A673 (cell line): ENCODE results near the gene DNAJB6. TPM values are rescaled to one million over a fixed set of nuclear protein-coding genes. Genes with fewer than 3 reads are reported as not detected.

Source experiments
- BruUV-seq: library from RNA; stranded (reverse); fragments of 400-500 nt; replicated peaks from 2 replicates; lab custom pipeline; 2021; lab: Mats Ljungman, UMichigan
- CTCF ChIA-PET: fragments of 300-600 bp; sonication (Branson Sonifier 250); formaldehyde crosslinking; loops from one replicate; lab custom pipeline; 2022; ENCODE audit warnings: antibody characterized with exemption; lab: Charles Lee
- POLR2A ChIA-PET: fragments of 300-600 bp; sonication (Branson Sonifier 250); formaldehyde crosslinking; loops from one replicate; lab custom pipeline; 2022; ENCODE audit warnings: antibody characterized with exemption; ENCODE audit not compliant: low non-redundant PET; lab: Charles Lee
- DNase-seq: peaks from one replicate; pipeline ENCODE4 v3.0.0-alpha.2; 2015; ENCODE audit warnings: low spot score
- H3K27ac ChIP-seq: fragments of 200-600 bp; sonication (generic); 2 replicates; pipeline ENCODE4 v1.5.1; 2016; ENCODE audit warnings: mixed run types, low read depth, mild to moderate bottlenecking, mixed read lengths, antibody characterized with exemption, low read length; ENCODE audit not compliant: poor library complexity, severe bottlenecking
- H3K27me3 ChIP-seq: fragments of 200-600 bp; sonication (generic); replicated peaks from 2 replicates; pipeline ENCODE4 v1.6.1; 2017; ENCODE audit warnings: mixed run types, low read depth, mild to moderate bottlenecking, mixed read lengths, antibody characterized with exemption, low read length; ENCODE audit not compliant: insufficient read depth, poor library complexity
- H3K36me3 ChIP-seq: fragments of 200-600 bp; sonication (generic); 2 replicates; pipeline ENCODE4 v1.6.1; 2016; ENCODE audit warnings: mixed run types, mild to moderate bottlenecking, mixed read lengths, antibody characterized with exemption, low read length; ENCODE audit not compliant: insufficient read depth, poor library complexity, severe bottlenecking
- H3K4me1 ChIP-seq: fragments of 200-600 bp; sonication (generic); 2 replicates; pipeline ENCODE4 v1.6.1; 2017; ENCODE audit warnings: mixed run types, mild to moderate bottlenecking, mixed read lengths, antibody characterized with exemption, low read length; ENCODE audit not compliant: insufficient read depth, poor library complexity, severe bottlenecking
- H3K4me3 ChIP-seq: fragments of 200-600 bp; sonication (generic); 2 replicates; pipeline ENCODE4 v1.5.1; 2016; ENCODE audit warnings: low read depth, mixed run types, mild to moderate bottlenecking, mixed read lengths, low read length; ENCODE audit not compliant: poor library complexity, severe bottlenecking
- H3K9me3 ChIP-seq: fragments of 200-600 bp; sonication (generic); 2 replicates; pipeline ENCODE4 v1.6.1; 2016; ENCODE audit warnings: mixed run types, low read depth, mild to moderate bottlenecking, mixed read lengths, antibody characterized with exemption, low read length; ENCODE audit not compliant: poor library complexity, severe bottlenecking
- EZH2 ChIP-seq: fragments of 200-600 bp; sonication (generic); IDR thresholded peaks from 2 replicates; pipeline ENCODE4 v1.6.1; 2017; ENCODE audit warnings: borderline replicate concordance, low read depth, mild to moderate bottlenecking, mixed read lengths, antibody characterized with exemption, low read length; ENCODE audit not compliant: poor library complexity, severe bottlenecking
- intact Hi-C: fragments of 100-400 bp; cut with micrococcal nuclease; formaldehyde crosslinking; loops from one replicate; pipeline ENCODE4 v1.10.0; 2022; ENCODE audit not compliant: unreplicated experiment
- total RNA-seq: library from RNA; stranded (reverse); gene quantifications from 2 replicates; pipeline ENCODE4 v1.2.3, GENCODE V29; 2021
- TF ChIP-seq, protein P1 (sequence below): fragments of 300-800, 200-600 bp; sonication (generic); conservative IDR thresholded peaks from 2 replicates; pipeline ENCODE4 v1.5.1; 2017; ENCODE audit warnings: low read depth, mild to moderate bottlenecking, antibody characterized with exemption, low read length, moderate library complexity, mixed read lengths

The DNAJB6 gene
- total RNA-seq, 1 experiment from 2014 or later = 146 TPM

DNA sequence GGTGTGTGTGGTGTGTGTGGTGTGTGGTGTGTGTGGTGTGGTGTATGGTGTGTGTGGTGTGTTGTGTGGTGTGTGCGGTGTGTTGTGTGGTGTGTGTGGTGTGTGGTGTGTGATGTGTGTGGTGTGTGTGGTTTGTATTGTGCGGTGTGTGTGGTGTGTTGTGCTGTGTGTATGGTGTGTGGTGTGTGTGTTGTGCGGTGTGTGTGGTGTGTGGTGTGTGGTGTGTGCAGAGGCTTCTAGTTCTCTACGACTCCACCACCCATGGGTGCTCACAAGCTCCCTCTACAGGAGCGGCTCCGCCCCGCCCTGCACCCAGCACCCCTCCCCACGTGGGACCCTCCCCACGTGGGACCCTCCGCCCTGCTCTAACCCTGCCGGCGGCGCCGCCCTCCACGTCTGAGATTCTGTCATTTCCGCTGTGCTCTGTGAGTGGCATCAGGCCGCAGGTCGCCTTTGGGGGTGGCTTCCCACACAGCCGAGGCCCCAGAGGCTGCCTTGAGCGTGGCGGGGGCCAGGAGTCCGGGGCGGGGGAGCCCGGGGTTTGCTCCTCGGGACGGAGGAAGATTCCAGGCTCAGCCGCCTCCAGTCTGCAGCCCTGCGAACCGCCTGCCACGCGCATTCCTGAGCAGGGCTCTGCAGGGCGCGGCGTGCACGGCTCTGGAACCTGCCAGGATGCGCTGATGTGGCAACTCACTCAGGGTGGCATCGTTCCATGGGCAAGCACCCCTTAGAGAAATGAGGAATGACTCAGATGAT is 37.0 kb upstream of the DNAJB6 start:
- no TSS peak for BruUV-seq
- H3K27me3 ChIP-seq = no peaks in the 10 kb centered on the region
- peaks cover 26% of the 10 kb centered on the region for H3K4me1 ChIP-seq
- no peaks in the 10 kb centered on the region for H3K9me3 ChIP-seq
- H3K4me3 ChIP-seq = no peak overlapping the region
- TF ChIP-seq, protein P1, sequence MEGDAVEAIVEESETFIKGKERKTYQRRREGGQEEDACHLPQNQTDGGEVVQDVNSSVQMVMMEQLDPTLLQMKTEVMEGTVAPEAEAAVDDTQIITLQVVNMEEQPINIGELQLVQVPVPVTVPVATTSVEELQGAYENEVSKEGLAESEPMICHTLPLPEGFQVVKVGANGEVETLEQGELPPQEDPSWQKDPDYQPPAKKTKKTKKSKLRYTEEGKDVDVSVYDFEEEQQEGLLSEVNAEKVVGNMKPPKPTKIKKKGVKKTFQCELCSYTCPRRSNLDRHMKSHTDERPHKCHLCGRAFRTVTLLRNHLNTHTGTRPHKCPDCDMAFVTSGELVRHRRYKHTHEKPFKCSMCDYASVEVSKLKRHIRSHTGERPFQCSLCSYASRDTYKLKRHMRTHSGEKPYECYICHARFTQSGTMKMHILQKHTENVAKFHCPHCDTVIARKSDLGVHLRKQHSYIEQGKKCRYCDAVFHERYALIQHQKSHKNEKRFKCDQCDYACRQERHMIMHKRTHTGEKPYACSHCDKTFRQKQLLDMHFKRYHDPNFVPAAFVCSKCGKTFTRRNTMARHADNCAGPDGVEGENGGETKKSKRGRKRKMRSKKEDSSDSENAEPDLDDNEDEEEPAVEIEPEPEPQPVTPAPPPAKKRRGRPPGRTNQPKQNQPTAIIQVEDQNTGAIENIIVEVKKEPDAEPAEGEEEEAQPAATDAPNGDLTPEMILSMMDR = peak; percentile 51; the same call in 1 of the 2 replicates
- TF ChIP-seq EZH2 = no peak
- POLR2A ChIA-PET = no interaction called here
- CTCF ChIA-PET = no interaction called here
- peak overlapping the region; percentile 41 for H3K27ac ChIP-seq
- DNase-seq = peak; percentile 83
- intact Hi-C loops = no loop called here
- H3K36me3 ChIP-seq = no peaks in the 10 kb centered on the region

DNA sequence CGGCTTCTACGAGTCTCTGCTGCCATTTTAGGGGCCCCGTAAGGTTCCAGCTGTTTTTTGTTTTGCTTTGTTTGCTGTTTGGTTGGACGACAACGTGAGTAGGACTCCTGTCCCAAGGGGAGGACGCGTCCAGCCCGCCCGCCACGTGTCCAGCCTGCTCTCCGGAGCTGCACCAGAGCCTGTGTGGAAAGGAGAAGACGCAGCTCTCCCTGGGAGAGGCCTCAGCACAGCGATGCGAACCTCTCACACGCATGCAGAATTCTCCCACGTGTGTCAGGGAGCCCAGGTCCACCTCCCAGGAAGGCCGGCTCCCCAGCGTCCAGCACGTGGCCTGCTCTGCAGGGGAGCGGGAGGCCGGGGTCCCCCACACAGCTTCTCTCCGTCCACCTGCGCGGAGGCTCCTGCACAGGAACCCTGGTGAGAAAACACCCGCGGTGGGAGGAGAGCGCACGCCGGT is 36.4 kb upstream of the DNAJB6 start:
- Histone ChIP-seq H3K4me3 (no peak overlapping the region), H3K27me3 (no peaks in the 10 kb centered on the region), H3K9me3 (no peaks in the 10 kb centered on the region), H3K27ac (peak overlapping the region; percentile 41), H3K36me3 (no peaks in the 10 kb centered on the region), H3K4me1 (peaks cover 26% of the 10 kb centered on the region)
- TF ChIP-seq EZH2 = no peak
- TF ChIP-seq, protein P1 = no peak
- CTCF ChIA-PET = no interaction called here
- TSS peak; percentile 41 for BruUV-seq
- intact Hi-C loops = no loop called here
- no peak for DNase-seq
- POLR2A ChIA-PET = no interaction called here

DNA sequence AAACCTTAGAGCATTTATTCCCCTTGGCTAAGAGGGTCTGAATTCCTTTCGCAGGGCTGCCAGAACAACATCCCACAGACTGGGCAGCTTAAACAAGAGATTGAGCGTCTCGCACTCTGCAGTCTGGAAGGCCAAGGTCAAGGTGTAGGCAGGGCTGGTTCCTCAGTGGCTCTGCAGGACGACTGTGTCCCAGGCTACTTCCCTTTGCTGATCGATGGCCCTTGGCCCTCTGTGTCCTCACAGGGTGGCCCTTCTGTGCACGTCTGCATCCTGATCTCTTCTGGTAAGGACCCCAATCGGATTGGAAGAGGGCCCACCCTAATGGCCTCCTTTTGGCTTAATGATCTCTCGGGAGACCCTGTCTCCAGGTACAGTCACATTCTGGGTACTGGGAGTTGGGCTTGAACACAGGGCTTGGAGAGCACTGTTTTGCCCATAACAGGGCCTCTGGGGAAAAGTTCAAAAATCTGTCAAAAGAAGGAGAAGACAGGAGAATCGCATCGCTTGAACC is 35.1 kb upstream of the DNAJB6 start:
- POLR2A ChIA-PET = interaction anchor here (0.5 kb wide), 1 partner anchor 36 kb away, joined by 4 read pairs; no protein-coding TSS in a partner anchor

More for the DNA sequence above, 35.1 kb upstream of the DNAJB6 start:
- TF ChIP-seq, protein P1 = no peak
- TF ChIP-seq EZH2 = no peak
- BruUV-seq = no TSS peak
- no peaks in the 10 kb centered on the region for H3K27me3 ChIP-seq
- H3K9me3 ChIP-seq = no peaks in the 10 kb centered on the region
- intact Hi-C loops = no loop called here
- H3K27ac ChIP-seq = peak overlapping the region; percentile 41
- no peak for DNase-seq
- H3K4me3 ChIP-seq = no peak overlapping the region
- H3K4me1 ChIP-seq = peaks cover 22% of the 10 kb centered on the region
- CTCF ChIA-PET = no interaction called here
- no peaks in the 10 kb centered on the region for H3K36me3 ChIP-seq
